ENCODE measurements around the gene NOP14.

- TF ChIP-seq POLR2A (IDR thresholded peaks at IDR 0.05): no peak
- TF ChIP-seq, protein P1, sequence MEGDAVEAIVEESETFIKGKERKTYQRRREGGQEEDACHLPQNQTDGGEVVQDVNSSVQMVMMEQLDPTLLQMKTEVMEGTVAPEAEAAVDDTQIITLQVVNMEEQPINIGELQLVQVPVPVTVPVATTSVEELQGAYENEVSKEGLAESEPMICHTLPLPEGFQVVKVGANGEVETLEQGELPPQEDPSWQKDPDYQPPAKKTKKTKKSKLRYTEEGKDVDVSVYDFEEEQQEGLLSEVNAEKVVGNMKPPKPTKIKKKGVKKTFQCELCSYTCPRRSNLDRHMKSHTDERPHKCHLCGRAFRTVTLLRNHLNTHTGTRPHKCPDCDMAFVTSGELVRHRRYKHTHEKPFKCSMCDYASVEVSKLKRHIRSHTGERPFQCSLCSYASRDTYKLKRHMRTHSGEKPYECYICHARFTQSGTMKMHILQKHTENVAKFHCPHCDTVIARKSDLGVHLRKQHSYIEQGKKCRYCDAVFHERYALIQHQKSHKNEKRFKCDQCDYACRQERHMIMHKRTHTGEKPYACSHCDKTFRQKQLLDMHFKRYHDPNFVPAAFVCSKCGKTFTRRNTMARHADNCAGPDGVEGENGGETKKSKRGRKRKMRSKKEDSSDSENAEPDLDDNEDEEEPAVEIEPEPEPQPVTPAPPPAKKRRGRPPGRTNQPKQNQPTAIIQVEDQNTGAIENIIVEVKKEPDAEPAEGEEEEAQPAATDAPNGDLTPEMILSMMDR (IDR thresholded peaks at IDR 0.05): no peak
Measured at GRCh38 chr4:2962614-2963174, 512 bp downstream of the NOP14 start.
